Liver (tissue), 9 donors: ENCODE data around the gene SCML1. TPM values are rescaled to one million over a fixed set of nuclear protein-coding genes. Genes with fewer than 3 reads are reported as not detected.

ENCODE experiments used
- DNase-seq: peaks from one replicate; pipeline ENCODE4 v3.0.0-alpha.2; 2017; ENCODE audit warnings: low spot score
- H3K27ac ChIP-seq, 2 donors: one replicate each; pipeline ENCODE4 v1.7.0; 2013; ENCODE audit warnings: inconsistent platforms in 2 of 2, low read length in 2 of 2, control low read depth in 1 of 2, low read depth in 1 of 2, mild to moderate bottlenecking in 1 of 2
- H3K27me3 ChIP-seq, 4 donors: one replicate each; pipeline versions ENCODE4 v1.6.1 to v1.7.0; 2013; ENCODE audit warnings: low read length in 3 of 4, inconsistent platforms in 1 of 4, mild to moderate bottlenecking in 1 of 4, moderate library complexity in 1 of 4; ENCODE audit not compliant: control insufficient read depth in 4 of 4, insufficient read depth in 4 of 4
- H3K36me3 ChIP-seq, 4 donors: one replicate each; pipeline versions ENCODE4 v1.6.1 to v1.7.0; 2013; ENCODE audit warnings: low read length in 3 of 4, mild to moderate bottlenecking in 3 of 4, low read depth in 1 of 4, moderate library complexity in 1 of 4; ENCODE audit not compliant: control insufficient read depth in 4 of 4, insufficient read depth in 3 of 4
- H3K4me1 ChIP-seq, 4 donors: one replicate each; pipeline versions ENCODE4 v1.6.1 to v1.7.0; 2013; ENCODE audit warnings: low read length in 3 of 4, mild to moderate bottlenecking in 3 of 4, moderate library complexity in 1 of 4; ENCODE audit not compliant: control insufficient read depth in 4 of 4, insufficient read depth in 4 of 4
- H3K4me3 ChIP-seq, 3 donors: one replicate each; pipeline versions ENCODE4 v1.6.1 to v1.7.0; 2013; ENCODE audit warnings: low read length in 3 of 3, control low read depth in 1 of 3, low read depth in 1 of 3, mild to moderate bottlenecking in 1 of 3
- H3K9ac ChIP-seq, 2 donors: one replicate each; pipeline ENCODE4 v1.7.0; 2013; ENCODE audit warnings: low read length in 2 of 2, mild to moderate bottlenecking in 2 of 2, moderate library complexity in 2 of 2, control low read depth in 1 of 2, low read depth in 1 of 2
- H3K9me3 ChIP-seq, 4 donors: one replicate each; pipeline versions ENCODE4 v1.6.1 to v1.7.0; 2013; ENCODE audit warnings: low read length in 3 of 4; ENCODE audit not compliant: control insufficient read depth in 4 of 4
- ATF3 ChIP-seq: IDR thresholded peaks from 2 replicates; pipeline ENCODE4 v1.6.1; 2016; ENCODE audit warnings: antibody characterized with exemption
- CTCF ChIP-seq: fragments of 150-350 bp; IDR thresholded peaks from 2 replicates; pipeline ENCODE4 v1.5.1; 2017; ENCODE audit warnings: improper control_type of control experiment, low read depth, low read length; ENCODE audit not compliant: missing input control
- EGR1 ChIP-seq, 2 donors: IDR thresholded peaks; 2 replicates each; pipeline ENCODE4 v1.6.1; 2016 to 2018; ENCODE audit warnings: antibody characterized with exemption in 2 of 2, low read depth in 2 of 2
- FOXA1 ChIP-seq: IDR thresholded peaks from 2 replicates; pipeline ENCODE4 v1.6.1; 2016; ENCODE audit warnings: antibody characterized with exemption
- FOXA2 ChIP-seq: IDR thresholded peaks from 2 replicates; pipeline ENCODE4 v1.6.1; 2016; ENCODE audit warnings: antibody characterized with exemption
- GABPA ChIP-seq, 2 donors: IDR thresholded peaks in 1 of 2; conservative IDR thresholded peaks in 1 of 2; 2 replicates each; pipeline ENCODE4 v1.6.1; 2016; ENCODE audit warnings: antibody characterized with exemption in 2 of 2, mild to moderate bottlenecking in 1 of 2, moderate library complexity in 1 of 2
- HNF4A ChIP-seq, 2 donors: conservative IDR thresholded peaks; 2 replicates each; pipeline ENCODE4 v1.6.1; 2016; ENCODE audit warnings: antibody characterized with exemption in 2 of 2, mild to moderate bottlenecking in 2 of 2
- HNF4G ChIP-seq: IDR thresholded peaks from 2 replicates; pipeline ENCODE4 v1.6.1; 2016; ENCODE audit warnings: antibody characterized with exemption
- JUND ChIP-seq, 2 donors: IDR thresholded peaks; 2 replicates each; pipeline ENCODE4 v1.6.1; 2016; ENCODE audit warnings: antibody characterized with exemption in 2 of 2
- MAX ChIP-seq: IDR thresholded peaks from 2 replicates; pipeline ENCODE4 v1.6.1; 2016; ENCODE audit warnings: antibody characterized with exemption
- NR2F2 ChIP-seq: IDR thresholded peaks from 2 replicates; pipeline ENCODE4 v1.6.1; 2016; ENCODE audit warnings: antibody characterized with exemption
- RAD21 ChIP-seq, 2 donors: IDR thresholded peaks; 2 replicates each; pipeline ENCODE4 v1.6.1; 2016; ENCODE audit warnings: antibody characterized with exemption in 2 of 2, mild to moderate bottlenecking in 2 of 2
- RXRA ChIP-seq, 2 donors: IDR thresholded peaks; 2 replicates each; pipeline ENCODE4 v1.6.1; 2017 to 2018; ENCODE audit warnings: antibody characterized with exemption in 2 of 2, mild to moderate bottlenecking in 1 of 2
- SP1 ChIP-seq: IDR thresholded peaks from 2 replicates; pipeline ENCODE4 v1.6.1; 2018; ENCODE audit warnings: antibody characterized with exemption, mild to moderate bottlenecking
- TAF1 ChIP-seq: conservative IDR thresholded peaks from 2 replicates; pipeline ENCODE4 v1.6.1; 2016; ENCODE audit warnings: antibody characterized with exemption, mild to moderate bottlenecking
- YY1 ChIP-seq: IDR thresholded peaks from 2 replicates; pipeline ENCODE4 v1.6.1; 2016; ENCODE audit warnings: antibody characterized with exemption, mild to moderate bottlenecking
- ZBTB33 ChIP-seq: IDR thresholded peaks from 2 replicates; pipeline ENCODE4 v1.6.1; 2016; ENCODE audit warnings: antibody characterized with exemption
- WGBS: extraction: QIAGEN DNeasy Blood & Tissue Kit; methylation state at CpG from one replicate; pipeline ENCODE4 v1.1.7; 2013; 5-methylcytosine and 5-hydroxymethylcytosine counted together
- polyA plus RNA-seq, 2 donors: library from polyadenylated mRNA; stranded (reverse) in 1 of 2; unstranded in 1 of 2; fragments of 200-250 nt in 1 of 2; fragments of >200 nt in 1 of 2; fragmentation: Nextera tagmentation in 1 of 2; extraction: Ambion mirVana in 1 of 2; gene quantifications; one replicate each; pipeline versions ENCODE4 v1.2.1 to v1.2.3, GENCODE V29; 2013 to 2015
- total RNA-seq, 2 donors: library from RNA; depleted of rRNA; stranded (reverse); fragments of >200 nt; gene quantifications; one replicate each; pipeline ENCODE4 v1.2.3, GENCODE V29; 2014
- donor health status: healthy.
- donor health status: healthy.
- donor health status: healthy.
- donor health status: healthy.
- donor health status: healthy.

The SCML1 gene
- total and polyA plus RNA-seq, 4 donors: 7.9 to 17.9 (median 14.9) TPM

- H3K9ac ChIP-seq: no peak overlapping the region
- H3K4me1 ChIP-seq: no peaks in the 10 kb centered on the region
- WGBS: 79% methylated on average over 2 of the region's 2 CpGs
- H3K27ac ChIP-seq: no peak overlapping the region
- no peak for DNase-seq
- no peaks in the 10 kb centered on the region for H3K36me3 ChIP-seq
- no peak overlapping the region for H3K4me3 ChIP-seq
- no peaks in the 10 kb centered on the region for H3K9me3 ChIP-seq
- no peak for TF ChIP-seq HNF4G
- TF ChIP-seq TAF1: no peak
- no peak for TF ChIP-seq HNF4A (conservative IDR thresholded peaks at IDR 0.05)
- TF ChIP-seq CTCF: no peak
- no peak for TF ChIP-seq JUND (IDR thresholded peaks at IDR 0.05)
- TF ChIP-seq MAX: no peak
- no peak for TF ChIP-seq GABPA (IDR thresholded peaks at IDR 0.05 in 1 of 2, conservative IDR thresholded peaks at IDR 0.05 in 1 of 2)
- TF ChIP-seq EGR1 (IDR thresholded peaks at IDR 0.05; ENCODE audit: low read depth in 2 of 2): no peak
- TF ChIP-seq YY1: no peak
- no peak for TF ChIP-seq ZBTB33
- TF ChIP-seq ATF3: no peak
- TF ChIP-seq RXRA (IDR thresholded peaks at IDR 0.05): no peak
- no peak for TF ChIP-seq FOXA1
- no peak for TF ChIP-seq RAD21 (IDR thresholded peaks at IDR 0.05)
- no peaks in the 10 kb centered on the region for H3K27me3 ChIP-seq
These were observed 24.0 kb upstream of the SCML1 start for GRCh38 chrX:17713288-17713687.

- H3K9ac ChIP-seq: no peak overlapping the region
- H3K4me1 ChIP-seq: no peaks in the 10 kb centered on the region
- H3K27ac ChIP-seq: no peak overlapping the region
- H3K36me3 ChIP-seq: no peaks in the 10 kb centered on the region
- no peaks in the 10 kb centered on the region for H3K9me3 ChIP-seq
- no peak for DNase-seq
- H3K4me3 ChIP-seq: no peak overlapping the region
- peaks cover 0 to 3% (median 0%) of the 10 kb centered on the region in 4 donors for H3K27me3 ChIP-seq
- TF ChIP-seq EGR1 (IDR thresholded peaks at IDR 0.05; ENCODE audit: low read depth in 2 of 2) (no peak), ATF3 (no peak), ZBTB33 (no peak), MAX (no peak), RAD21 (IDR thresholded peaks at IDR 0.05) (no peak), FOXA2 (no peak), GABPA (IDR thresholded peaks at IDR 0.05 in 1 of 2, conservative IDR thresholded peaks at IDR 0.05 in 1 of 2) (no peak), FOXA1 (no peak), JUND (IDR thresholded peaks at IDR 0.05) (no peak), NR2F2 (no peak), CTCF (no peak), HNF4A (conservative IDR thresholded peaks at IDR 0.05) (no peak), SP1 (no peak), YY1 (no peak), TAF1 (no peak), HNF4G (no peak), RXRA (IDR thresholded peaks at IDR 0.05) (no peak)
These were observed 18.6 kb upstream of the SCML1 start for GRCh38 chrX:17718649-17719165.
